ENCODE data around the gene DYNLL2.
"Not testable (repeated sequence)": the region's sequence is repeated elsewhere in the genome, so short reads cannot be mapped to it uniquely, and the experiment has no call there.

Gene DYNLL2

GRCh38 chr17:58073266-58073665 is 10.0 kb upstream of the DYNLL2 start:
- ATAC-seq: not testable (repeated sequence)

- ATAC-seq: not testable (repeated sequence)
These were observed 8.8 kb upstream of the DYNLL2 start for GRCh38 chr17:58074406-58074805.

GRCh38 chr17:58079300-58080033 is 3.8 kb upstream of the DYNLL2 start:
- ATAC-seq: no peak

GRCh38 chr17:58081646-58082340 is 1.4 kb upstream of the DYNLL2 start:
- no peak for ATAC-seq

GRCh38 chr17:58082341-58082869 is 814 bp upstream of the DYNLL2 start:
- no peak for ATAC-seq

GRCh38 chr17:58083491-58084316 is 485 bp downstream of the DYNLL2 start:
- ATAC-seq: peak; percentile 65 to 74

GRCh38 chr17:58084317-58084981 is 1.2 kb downstream of the DYNLL2 start:
- no peak for ATAC-seq

GRCh38 chr17:58085039-58085715 is 2.0 kb downstream of the DYNLL2 start:
- no peak for ATAC-seq

GRCh38 chr17:58086953-58087352 is 3.7 kb downstream of the DYNLL2 start:
- ATAC-seq: no peak

GRCh38 chr17:58088624-58089023 is 5.4 kb downstream of the DYNLL2 start:
- ATAC-seq: no peak

GRCh38 chr17:58089111-58089510 is 5.9 kb downstream of the DYNLL2 start:
- no peak for ATAC-seq

GRCh38 chr17:58091024-58091567 is 7.9 kb downstream of the DYNLL2 start:
- ATAC-seq: no peak

- ATAC-seq: no peak
These were observed 9.0 kb downstream of the DYNLL2 start for GRCh38 chr17:58092101-58092796.

GRCh38 chr17:58092797-58093385 is 9.7 kb downstream of the DYNLL2 start:
- ATAC-seq: no peak

- ATAC-seq: no peak
These were observed 10.9 kb downstream of the DYNLL2 start for GRCh38 chr17:58094118-58094517.

GRCh38 chr17:58096892-58097291 is 13.7 kb downstream of the DYNLL2 start:
- no peak for ATAC-seq

- no peak for ATAC-seq
These were observed 14.3 kb downstream of the DYNLL2 start for GRCh38 chr17:58097384-58098088.

- no peak for ATAC-seq
These were observed 17.3 kb downstream of the DYNLL2 start for GRCh38 chr17:58100506-58100905.

- not testable (repeated sequence) for ATAC-seq
These were observed 18.7 kb downstream of the DYNLL2 start for GRCh38 chr17:58101898-58102297.

GRCh38 chr17:58105093-58105492 is 21.9 kb downstream of the DYNLL2 start:
- ATAC-seq: no peak
